ENCODE data around the gene MAST3.

DNA sequence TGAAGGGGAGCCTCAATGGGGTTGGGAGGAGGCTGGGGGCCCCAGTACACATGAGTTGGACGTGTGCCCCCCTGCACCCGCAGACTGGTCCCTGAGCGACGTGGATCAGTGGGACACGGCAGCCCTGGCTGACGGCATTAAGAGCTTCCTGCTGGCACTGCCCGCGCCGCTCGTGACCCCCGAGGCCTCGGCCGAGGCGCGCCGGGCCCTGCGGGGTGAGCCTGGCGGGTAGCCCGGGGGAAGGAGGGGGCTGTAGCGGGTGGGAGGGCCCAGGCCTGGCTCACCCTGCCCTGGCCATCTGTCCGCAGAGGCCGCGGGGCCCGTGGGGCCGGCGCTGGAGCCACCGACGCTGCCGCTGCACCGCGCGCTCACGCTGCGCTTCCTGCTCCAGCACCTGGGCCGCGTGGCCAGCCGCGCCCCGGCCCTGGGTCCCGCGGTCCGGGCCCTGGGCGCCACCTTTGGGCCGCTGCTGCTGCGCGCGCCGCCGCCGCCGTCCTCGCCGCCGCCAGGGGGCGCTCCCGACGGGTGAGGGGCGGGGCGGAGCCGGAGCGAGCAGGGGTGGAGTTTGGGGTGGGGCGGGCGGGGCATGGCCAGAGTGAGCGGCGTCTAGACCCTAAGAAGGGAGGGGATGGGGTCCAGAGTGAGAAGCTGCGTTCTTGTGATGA lies 63.5 kb downstream of the MAST3 start:
- TF ChIP-seq EP300 (IDR thresholded peaks at IDR 0.05; ENCODE audit: low read depth) (no peak), POLR2A (IDR thresholded peaks at IDR 0.05) (no peak)
- TF ChIP-seq, protein P1, sequence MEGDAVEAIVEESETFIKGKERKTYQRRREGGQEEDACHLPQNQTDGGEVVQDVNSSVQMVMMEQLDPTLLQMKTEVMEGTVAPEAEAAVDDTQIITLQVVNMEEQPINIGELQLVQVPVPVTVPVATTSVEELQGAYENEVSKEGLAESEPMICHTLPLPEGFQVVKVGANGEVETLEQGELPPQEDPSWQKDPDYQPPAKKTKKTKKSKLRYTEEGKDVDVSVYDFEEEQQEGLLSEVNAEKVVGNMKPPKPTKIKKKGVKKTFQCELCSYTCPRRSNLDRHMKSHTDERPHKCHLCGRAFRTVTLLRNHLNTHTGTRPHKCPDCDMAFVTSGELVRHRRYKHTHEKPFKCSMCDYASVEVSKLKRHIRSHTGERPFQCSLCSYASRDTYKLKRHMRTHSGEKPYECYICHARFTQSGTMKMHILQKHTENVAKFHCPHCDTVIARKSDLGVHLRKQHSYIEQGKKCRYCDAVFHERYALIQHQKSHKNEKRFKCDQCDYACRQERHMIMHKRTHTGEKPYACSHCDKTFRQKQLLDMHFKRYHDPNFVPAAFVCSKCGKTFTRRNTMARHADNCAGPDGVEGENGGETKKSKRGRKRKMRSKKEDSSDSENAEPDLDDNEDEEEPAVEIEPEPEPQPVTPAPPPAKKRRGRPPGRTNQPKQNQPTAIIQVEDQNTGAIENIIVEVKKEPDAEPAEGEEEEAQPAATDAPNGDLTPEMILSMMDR (IDR thresholded peaks at IDR 0.05) = peak in 3 of 5 experiments; percentile 58 to 71 (median 71)

Measured in transverse colon (tissue), 3 donors.